ENCODE measurements around the gene PIK3CB. TPM values are rescaled to one million over a fixed set of nuclear protein-coding genes. Genes with fewer than 3 reads are reported as not detected.

PIK3CB gene
- total and polyA plus RNA-seq, 2 donors = 11.7 to 20.2 TPM

- Histone ChIP-seq H3K27me3 (ENCODE audit: control insufficient read depth in 2 of 2, insufficient read depth in 1 of 2, low read length in 1 of 2) (no peaks in the 10 kb centered on the region), H3K4me1 (ENCODE audit: control insufficient read depth in 2 of 2, insufficient read depth in 2 of 2, low read length in 2 of 2) (no peaks in the 10 kb centered on the region), H3K9me3 (ENCODE audit: control insufficient read depth in 2 of 2, insufficient read depth in 1 of 2, low read length in 1 of 2) (peaks cover 0 to 9% of the 10 kb centered on the region in 2 donors), H3K27ac (ENCODE audit: low read depth in 1 of 2, low read length in 1 of 2) (no peak overlapping the region), H3K4me3 (ENCODE audit: low read length in 2 of 2) (no peak overlapping the region), H3K36me3 (ENCODE audit: control insufficient read depth in 2 of 2, insufficient read depth in 2 of 2, low read length in 1 of 2) (peaks cover 23 to 37% of the 10 kb centered on the region in 2 donors)
- no peak for DNase-seq (ENCODE audit: low read depth in 6 of 9, low spot score in 9 of 9)
- 97% methylated on average over 1 of the region's 1 CpG for WGBS
These were observed 156.6 kb downstream of the PIK3CB start for GRCh38 chr3:138678086-138678485.

- Histone ChIP-seq H3K4me3 (ENCODE audit: low read length in 2 of 2) (no peak overlapping the region), H3K9me3 (ENCODE audit: control insufficient read depth in 2 of 2, insufficient read depth in 1 of 2, low read length in 1 of 2) (peaks cover 0 to 9% of the 10 kb centered on the region in 2 donors), H3K36me3 (ENCODE audit: control insufficient read depth in 2 of 2, insufficient read depth in 2 of 2, low read length in 1 of 2) (peaks cover 19 to 26% of the 10 kb centered on the region in 2 donors), H3K27ac (ENCODE audit: low read depth in 1 of 2, low read length in 1 of 2) (no peak overlapping the region), H3K4me1 (ENCODE audit: control insufficient read depth in 2 of 2, insufficient read depth in 2 of 2, low read length in 2 of 2) (no peaks in the 10 kb centered on the region), H3K27me3 (ENCODE audit: control insufficient read depth in 2 of 2, insufficient read depth in 1 of 2, low read length in 1 of 2) (no peaks in the 10 kb centered on the region)
- 96% methylated on average over 1 of the region's 1 CpG for WGBS
- no peak for DNase-seq (ENCODE audit: low read depth in 6 of 9, low spot score in 9 of 9)
These were observed 159.3 kb downstream of the PIK3CB start for GRCh38 chr3:138675393-138675792.

GRCh38 chr3:138673641-138674530 lies 160.8 kb downstream of the PIK3CB start:
- Histone ChIP-seq H3K4me1 (ENCODE audit: control insufficient read depth in 2 of 2, insufficient read depth in 2 of 2, low read length in 2 of 2) (no peaks in the 10 kb centered on the region), H3K36me3 (ENCODE audit: control insufficient read depth in 2 of 2, insufficient read depth in 2 of 2, low read length in 1 of 2) (peaks cover 19 to 28% of the 10 kb centered on the region in 2 donors), H3K4me3 (ENCODE audit: low read length in 2 of 2) (no peak overlapping the region), H3K9me3 (ENCODE audit: control insufficient read depth in 2 of 2, insufficient read depth in 1 of 2, low read length in 1 of 2) (peaks cover 0 to 9% of the 10 kb centered on the region in 2 donors), H3K27ac (ENCODE audit: low read depth in 1 of 2, low read length in 1 of 2) (peak overlapping the region in 1 of 2 donors; percentile 19), H3K27me3 (ENCODE audit: control insufficient read depth in 2 of 2, insufficient read depth in 1 of 2, low read length in 1 of 2) (no peaks in the 10 kb centered on the region)
- DNase-seq (ENCODE audit: low read depth in 6 of 9, low spot score in 9 of 9) = peak in 1 of 9 donors; percentile 14
- WGBS = 92% methylated on average over 4 of the region's 4 CpGs

DNA sequence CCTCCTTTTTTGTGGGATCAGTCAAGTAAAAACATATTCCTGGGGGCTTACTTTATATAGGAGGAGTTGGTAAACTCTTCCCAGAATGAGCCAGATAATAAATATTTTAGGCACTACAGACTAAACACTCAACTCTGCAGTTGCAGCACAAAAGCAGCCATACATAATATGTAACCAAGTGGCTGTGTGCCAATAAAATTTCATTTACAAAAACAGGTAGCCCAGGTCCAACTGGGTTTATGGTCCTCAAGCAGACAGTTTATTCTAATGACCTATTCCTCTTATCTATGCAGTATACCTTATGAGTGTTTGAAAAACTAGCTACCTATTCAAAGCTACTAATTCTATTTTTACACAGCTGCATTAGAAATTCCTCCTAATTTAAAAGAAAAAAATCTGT lies 164.3 kb downstream of the PIK3CB start:
- H3K9me3 ChIP-seq (ENCODE audit: control insufficient read depth in 2 of 2, insufficient read depth in 1 of 2, low read length in 1 of 2) = peaks cover 0 to 4% of the 10 kb centered on the region in 2 donors
- no peak for DNase-seq (ENCODE audit: low read depth in 6 of 9, low spot score in 9 of 9)
- no peaks in the 10 kb centered on the region for H3K4me1 ChIP-seq (ENCODE audit: control insufficient read depth in 2 of 2, insufficient read depth in 2 of 2, low read length in 2 of 2)

DNA sequence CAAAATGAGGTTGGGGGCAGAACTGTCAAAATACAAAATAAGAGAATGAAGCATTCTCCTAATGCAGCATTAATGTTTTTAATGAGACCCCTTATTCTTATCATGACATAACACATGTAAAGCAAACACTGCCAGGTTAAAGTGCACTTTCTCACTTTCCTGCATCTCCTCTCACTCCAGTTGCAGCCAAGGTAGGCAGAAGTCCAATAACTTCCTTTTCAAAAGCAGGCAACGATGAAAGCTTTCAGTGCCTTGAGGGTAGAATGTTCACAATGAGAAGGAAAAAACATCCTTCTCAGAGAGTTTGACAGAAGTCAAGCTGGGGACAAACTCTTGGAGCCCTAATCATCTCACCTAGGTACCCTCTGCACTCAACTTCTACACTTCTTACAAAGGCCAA lies 166.6 kb downstream of the PIK3CB start:
- Histone ChIP-seq H3K9me3 (ENCODE audit: control insufficient read depth in 2 of 2, insufficient read depth in 1 of 2, low read length in 1 of 2) (no peaks in the 10 kb centered on the region), H3K36me3 (ENCODE audit: control insufficient read depth in 2 of 2, insufficient read depth in 2 of 2, low read length in 1 of 2) (peaks cover 11 to 21% of the 10 kb centered on the region in 2 donors), H3K27ac (ENCODE audit: low read depth in 1 of 2, low read length in 1 of 2) (no peak overlapping the region), H3K27me3 (ENCODE audit: control insufficient read depth in 2 of 2, insufficient read depth in 1 of 2, low read length in 1 of 2) (no peaks in the 10 kb centered on the region), H3K4me3 (ENCODE audit: low read length in 2 of 2) (no peak overlapping the region), H3K4me1 (ENCODE audit: control insufficient read depth in 2 of 2, insufficient read depth in 2 of 2, low read length in 2 of 2) (no peaks in the 10 kb centered on the region)
- WGBS = 91% methylated on average over 1 of the region's 1 CpG
- DNase-seq (ENCODE audit: low read depth in 6 of 9, low spot score in 9 of 9) = no peak

More for the DNA sequence above, 164.3 kb downstream of the PIK3CB start:
- Histone ChIP-seq H3K4me3 (ENCODE audit: low read length in 2 of 2) (no peak overlapping the region), H3K27me3 (ENCODE audit: control insufficient read depth in 2 of 2, insufficient read depth in 1 of 2, low read length in 1 of 2) (no peaks in the 10 kb centered on the region), H3K27ac (ENCODE audit: low read depth in 1 of 2, low read length in 1 of 2) (no peak overlapping the region), H3K36me3 (ENCODE audit: control insufficient read depth in 2 of 2, insufficient read depth in 2 of 2, low read length in 1 of 2) (peaks cover 14 to 18% of the 10 kb centered on the region in 2 donors)

DNA sequence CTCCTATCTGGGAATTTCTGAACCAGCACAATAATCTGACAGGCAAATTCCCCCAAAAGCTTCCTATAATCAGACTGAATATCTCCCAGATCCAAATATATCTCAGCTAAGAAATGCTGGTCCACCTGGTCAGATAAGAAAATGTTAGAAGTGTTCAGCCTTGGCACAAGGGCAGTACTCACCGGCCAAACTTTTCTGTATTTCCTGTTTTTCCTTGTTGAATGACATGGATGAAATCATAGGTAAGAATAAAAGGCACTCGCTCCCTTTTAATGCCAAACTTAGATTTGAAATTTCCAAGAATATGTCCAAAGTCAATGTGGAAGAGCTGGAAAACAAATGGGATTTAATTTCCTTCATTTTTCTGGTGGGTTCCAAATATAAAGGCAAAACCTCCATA lies 177.2 kb downstream of the PIK3CB start:
- Histone ChIP-seq H3K27ac (ENCODE audit: low read depth in 1 of 2, low read length in 1 of 2) (no peak overlapping the region), H3K9me3 (ENCODE audit: control insufficient read depth in 2 of 2, insufficient read depth in 1 of 2, low read length in 1 of 2) (no peaks in the 10 kb centered on the region), H3K4me3 (ENCODE audit: low read length in 2 of 2) (no peak overlapping the region), H3K36me3 (ENCODE audit: control insufficient read depth in 2 of 2, insufficient read depth in 2 of 2, low read length in 1 of 2) (peaks cover 18 to 51% of the 10 kb centered on the region in 2 donors), H3K27me3 (ENCODE audit: control insufficient read depth in 2 of 2, insufficient read depth in 1 of 2, low read length in 1 of 2) (no peaks in the 10 kb centered on the region), H3K4me1 (ENCODE audit: control insufficient read depth in 2 of 2, insufficient read depth in 2 of 2, low read length in 2 of 2) (no peaks in the 10 kb centered on the region)
- no peak for DNase-seq (ENCODE audit: low read depth in 6 of 9, low spot score in 9 of 9)
- WGBS = 92% methylated on average over 2 of the region's 2 CpGs

DNA sequence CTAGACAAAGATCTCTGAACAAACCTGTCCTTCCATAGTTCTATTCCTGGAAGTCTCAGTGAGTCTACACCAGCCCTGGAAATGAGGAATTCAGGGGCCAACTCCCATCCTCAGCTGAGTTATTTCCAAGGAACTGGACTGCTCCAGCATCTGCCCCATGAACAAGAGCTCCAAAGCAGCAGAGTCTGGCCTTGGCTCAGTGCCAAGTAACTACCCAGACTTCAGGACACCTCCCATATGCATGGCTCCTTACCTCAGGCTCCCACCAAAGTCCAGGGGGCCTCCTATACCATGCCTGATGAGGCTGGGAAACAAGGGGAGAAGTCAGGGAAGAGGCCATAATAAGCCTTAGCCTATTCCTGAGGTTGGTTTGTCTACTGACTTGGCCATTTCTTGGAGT lies 181.2 kb downstream of the PIK3CB start:
- peaks cover 0 to 9% of the 10 kb centered on the region in 2 donors for H3K9me3 ChIP-seq (ENCODE audit: control insufficient read depth in 2 of 2, insufficient read depth in 1 of 2, low read length in 1 of 2)
- peaks cover 36 to 51% of the 10 kb centered on the region in 2 donors for H3K36me3 ChIP-seq (ENCODE audit: control insufficient read depth in 2 of 2, insufficient read depth in 2 of 2, low read length in 1 of 2)
- H3K27me3 ChIP-seq (ENCODE audit: control insufficient read depth in 2 of 2, insufficient read depth in 1 of 2, low read length in 1 of 2) = no peaks in the 10 kb centered on the region
- DNase-seq (ENCODE audit: low read depth in 6 of 9, low spot score in 9 of 9) = no peak
- no peak overlapping the region for H3K4me3 ChIP-seq (ENCODE audit: low read length in 2 of 2)
- no peak overlapping the region for H3K27ac ChIP-seq (ENCODE audit: low read depth in 1 of 2, low read length in 1 of 2)
- no peaks in the 10 kb centered on the region for H3K4me1 ChIP-seq (ENCODE audit: control insufficient read depth in 2 of 2, insufficient read depth in 2 of 2, low read length in 2 of 2)

- Histone ChIP-seq H3K9me3 (ENCODE audit: control insufficient read depth in 2 of 2, insufficient read depth in 1 of 2, low read length in 1 of 2) (peaks cover 0 to 12% of the 10 kb centered on the region in 2 donors), H3K27ac (ENCODE audit: low read depth in 1 of 2, low read length in 1 of 2) (no peak overlapping the region), H3K36me3 (ENCODE audit: control insufficient read depth in 2 of 2, insufficient read depth in 2 of 2, low read length in 1 of 2) (peaks cover 22 to 24% of the 10 kb centered on the region in 2 donors), H3K4me1 (ENCODE audit: control insufficient read depth in 2 of 2, insufficient read depth in 2 of 2, low read length in 2 of 2) (no peaks in the 10 kb centered on the region), H3K4me3 (ENCODE audit: low read length in 2 of 2) (no peak overlapping the region), H3K27me3 (ENCODE audit: control insufficient read depth in 2 of 2, insufficient read depth in 1 of 2, low read length in 1 of 2) (no peaks in the 10 kb centered on the region)
- 97% methylated on average over 5 of the region's 5 CpGs for WGBS
- DNase-seq (ENCODE audit: low read depth in 6 of 9, low spot score in 9 of 9) = no peak
These were observed 185.6 kb downstream of the PIK3CB start for GRCh38 chr3:138649134-138649533.

DNA sequence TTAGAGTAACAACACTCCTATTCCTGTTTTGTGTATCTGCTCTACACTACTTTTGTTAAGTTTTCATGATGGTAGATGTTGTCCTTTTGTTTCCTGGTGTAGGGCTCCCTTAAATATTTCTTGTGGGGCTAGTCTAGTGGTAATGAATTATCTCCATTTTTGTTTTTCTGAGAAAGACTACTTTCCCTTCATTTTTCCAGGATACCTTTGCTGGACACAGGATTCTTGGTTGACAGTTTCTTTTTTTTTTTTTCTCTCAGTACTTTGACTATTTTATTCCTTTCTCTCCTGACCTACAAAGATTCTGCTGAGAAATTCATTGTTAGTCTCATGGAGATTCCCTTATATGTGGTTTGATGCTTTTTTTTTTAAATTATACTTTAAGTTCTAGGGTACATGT lies 188.2 kb downstream of the PIK3CB start:
- H3K9me3 ChIP-seq (ENCODE audit: control insufficient read depth in 2 of 2, insufficient read depth in 1 of 2, low read length in 1 of 2) = peaks cover 0 to 12% of the 10 kb centered on the region in 2 donors

More for the DNA sequence above, 188.2 kb downstream of the PIK3CB start:
- DNase-seq (ENCODE audit: low read depth in 6 of 9, low spot score in 9 of 9) = peak in 1 of 9 donors; percentile 9
- H3K4me1 ChIP-seq (ENCODE audit: control insufficient read depth in 2 of 2, insufficient read depth in 2 of 2, low read length in 2 of 2) = no peaks in the 10 kb centered on the region
- no peak overlapping the region for H3K4me3 ChIP-seq (ENCODE audit: low read length in 2 of 2)
- no peak overlapping the region for H3K27ac ChIP-seq (ENCODE audit: low read depth in 1 of 2, low read length in 1 of 2)
- H3K27me3 ChIP-seq (ENCODE audit: control insufficient read depth in 2 of 2, insufficient read depth in 1 of 2, low read length in 1 of 2) = no peaks in the 10 kb centered on the region
- H3K36me3 ChIP-seq (ENCODE audit: control insufficient read depth in 2 of 2, insufficient read depth in 2 of 2, low read length in 1 of 2) = peaks cover 15 to 17% of the 10 kb centered on the region in 2 donors

Data from thymus (tissue), 11 donors.